ENCODE results near the gene BSND.

Gene BSND

DNA sequence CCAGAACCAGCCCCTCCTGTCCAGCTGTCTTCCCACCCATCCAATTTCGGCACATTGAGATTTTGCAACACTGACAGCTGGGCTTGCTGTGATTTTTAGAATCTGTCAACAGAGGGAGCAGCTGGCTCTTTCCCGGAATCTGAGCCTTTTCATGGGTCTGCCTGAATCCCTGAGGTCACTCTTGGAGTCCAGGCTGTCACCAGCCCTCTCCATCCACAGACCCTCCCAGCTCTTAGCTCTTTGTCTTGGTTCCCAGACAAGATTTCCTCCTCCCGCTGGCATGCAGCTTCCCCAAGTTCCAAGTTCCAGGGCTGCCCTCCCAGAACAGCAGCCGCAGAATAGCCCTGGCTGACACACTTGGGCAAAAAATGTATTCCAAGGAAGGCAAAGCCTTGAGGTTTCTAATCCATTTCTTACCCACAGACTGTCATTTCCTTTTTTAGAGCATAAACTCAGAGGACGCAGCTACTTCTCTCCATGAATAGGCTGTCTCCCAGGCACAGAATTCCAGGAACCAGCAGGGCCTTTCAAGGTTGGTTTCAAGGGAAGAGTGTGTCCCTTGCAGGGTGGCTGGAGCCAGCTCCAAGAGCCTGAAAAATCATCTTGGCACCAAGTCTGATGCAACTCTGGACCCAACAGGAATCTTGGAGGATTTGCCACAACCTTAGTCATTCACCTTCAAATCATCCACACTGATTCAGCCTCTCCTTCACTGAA is 25.4 kb upstream of the BSND start:
- no peak overlapping the region for H3K4me3 ChIP-seq (ENCODE audit: low read depth, low read length)
- DNase-seq (ENCODE audit: low read depth) = no peak
- TF ChIP-seq, protein P1, sequence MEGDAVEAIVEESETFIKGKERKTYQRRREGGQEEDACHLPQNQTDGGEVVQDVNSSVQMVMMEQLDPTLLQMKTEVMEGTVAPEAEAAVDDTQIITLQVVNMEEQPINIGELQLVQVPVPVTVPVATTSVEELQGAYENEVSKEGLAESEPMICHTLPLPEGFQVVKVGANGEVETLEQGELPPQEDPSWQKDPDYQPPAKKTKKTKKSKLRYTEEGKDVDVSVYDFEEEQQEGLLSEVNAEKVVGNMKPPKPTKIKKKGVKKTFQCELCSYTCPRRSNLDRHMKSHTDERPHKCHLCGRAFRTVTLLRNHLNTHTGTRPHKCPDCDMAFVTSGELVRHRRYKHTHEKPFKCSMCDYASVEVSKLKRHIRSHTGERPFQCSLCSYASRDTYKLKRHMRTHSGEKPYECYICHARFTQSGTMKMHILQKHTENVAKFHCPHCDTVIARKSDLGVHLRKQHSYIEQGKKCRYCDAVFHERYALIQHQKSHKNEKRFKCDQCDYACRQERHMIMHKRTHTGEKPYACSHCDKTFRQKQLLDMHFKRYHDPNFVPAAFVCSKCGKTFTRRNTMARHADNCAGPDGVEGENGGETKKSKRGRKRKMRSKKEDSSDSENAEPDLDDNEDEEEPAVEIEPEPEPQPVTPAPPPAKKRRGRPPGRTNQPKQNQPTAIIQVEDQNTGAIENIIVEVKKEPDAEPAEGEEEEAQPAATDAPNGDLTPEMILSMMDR (IDR thresholded peaks at IDR 0.05; ENCODE audit: low read depth, low read length, missing control alignments) = peak; percentile 64
- in situ Hi-C loops (cut with HindIII; ENCODE audit: low sequenced_read_pairs) = no loop called here

DNA sequence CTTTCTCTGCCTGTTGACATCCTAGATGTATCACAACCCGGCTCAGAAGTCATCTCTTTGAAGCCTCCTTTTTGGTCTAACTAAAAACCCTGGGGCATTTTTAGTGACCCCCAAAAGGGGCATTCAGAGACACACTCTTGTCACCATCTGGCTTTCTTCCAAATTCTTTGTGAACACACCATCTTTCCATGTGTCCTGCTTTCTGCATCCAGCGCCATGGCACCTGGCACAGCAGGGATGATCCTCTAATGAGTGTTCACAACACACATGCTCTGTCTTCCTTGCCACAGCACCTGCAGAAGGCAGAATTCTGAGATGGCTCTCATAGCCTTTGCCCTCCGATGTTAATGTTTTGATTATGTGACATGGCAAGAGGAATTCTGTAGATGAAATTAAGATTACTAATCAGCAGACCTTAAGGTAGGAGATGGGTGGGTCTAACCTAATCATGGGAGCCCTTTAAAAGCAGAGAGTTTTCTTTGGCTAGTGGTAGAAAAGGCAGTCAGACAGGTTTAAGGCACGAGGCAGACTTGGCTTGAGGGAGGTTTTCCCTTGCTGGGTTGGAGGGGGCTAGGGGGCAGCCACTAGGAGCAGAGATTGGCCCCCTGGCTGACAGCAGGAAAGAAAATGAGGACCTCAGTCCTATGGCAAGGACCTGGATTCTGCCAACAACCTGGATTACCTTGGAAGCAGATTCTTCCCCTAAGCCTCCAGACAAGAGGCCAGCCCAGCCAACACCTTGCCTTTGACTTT is 23.2 kb upstream of the BSND start:
- TF ChIP-seq, protein P1 (IDR thresholded peaks at IDR 0.05; ENCODE audit: low read depth, low read length, missing control alignments) = no peak
- no peak for DNase-seq (ENCODE audit: low read depth)
- in situ Hi-C loops (cut with HindIII; ENCODE audit: low sequenced_read_pairs) = no loop called here
- H3K4me3 ChIP-seq (ENCODE audit: low read depth, low read length) = no peak overlapping the region

DNA sequence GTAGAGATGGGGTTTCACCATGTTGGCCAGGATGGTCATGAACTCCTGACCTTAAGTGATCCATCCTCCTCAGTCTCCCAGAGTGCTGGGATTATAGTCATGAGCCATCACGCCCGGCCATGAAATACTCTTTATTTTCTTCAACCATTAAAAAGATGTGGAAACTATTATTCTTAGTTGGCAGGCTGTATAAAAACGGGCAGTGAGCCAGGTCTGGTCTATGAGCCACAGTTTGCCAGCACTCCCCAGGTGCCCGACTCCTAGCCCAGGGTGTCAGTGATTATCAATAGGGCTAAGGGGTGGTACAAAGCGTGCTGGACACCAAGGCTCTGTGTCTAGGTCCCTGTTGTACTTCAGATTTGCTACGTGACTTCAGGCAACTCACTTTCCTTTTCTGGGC is 22.0 kb upstream of the BSND start:
- in situ Hi-C loops (cut with HindIII; ENCODE audit: low sequenced_read_pairs) = no loop called here
- no peak for DNase-seq (ENCODE audit: low read depth)
- no peak overlapping the region for H3K4me3 ChIP-seq (ENCODE audit: low read depth, low read length)
- TF ChIP-seq, protein P1 (IDR thresholded peaks at IDR 0.05; ENCODE audit: low read depth, low read length, missing control alignments) = no peak

DNA sequence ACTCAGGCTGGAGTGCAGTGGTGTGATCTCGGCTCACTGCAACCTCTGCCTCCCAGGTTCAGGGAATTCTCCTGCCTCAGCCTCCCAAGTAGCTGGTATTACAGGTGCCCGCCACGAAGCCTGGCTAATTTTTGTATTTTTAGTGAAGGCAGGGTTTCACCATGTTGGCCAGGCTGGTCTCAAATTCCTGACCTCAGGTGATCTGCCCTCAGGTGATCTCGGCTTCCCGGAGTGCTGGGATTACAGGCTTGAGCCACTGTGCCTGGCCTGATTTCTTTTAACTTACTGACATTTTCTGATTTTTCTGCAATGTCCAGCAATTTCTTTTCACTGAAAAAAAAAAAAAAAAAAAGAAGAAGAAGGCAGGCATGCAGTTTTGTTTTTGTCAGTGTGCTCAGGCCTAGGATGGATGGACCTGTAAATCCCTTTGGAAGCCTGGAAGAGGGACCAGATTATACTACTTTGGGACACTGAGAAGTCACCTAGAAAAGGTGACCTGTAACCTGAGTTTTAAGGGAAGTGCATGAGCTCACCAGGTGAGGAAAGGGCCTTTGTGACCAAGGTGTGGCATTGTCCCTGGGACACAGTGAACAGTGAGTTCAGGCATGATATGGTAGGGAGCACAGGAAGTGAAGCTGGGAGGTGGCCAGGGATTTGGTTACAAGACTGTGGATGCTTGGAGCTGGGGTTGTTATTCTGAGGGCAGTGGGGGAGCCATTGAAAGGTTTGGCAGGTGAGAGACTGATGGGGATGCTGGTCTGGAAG is 21.0 kb upstream of the BSND start:
- in situ Hi-C loops (cut with HindIII; ENCODE audit: low sequenced_read_pairs) = no loop called here
- H3K4me3 ChIP-seq (ENCODE audit: low read depth, low read length) = no peak overlapping the region
- DNase-seq (ENCODE audit: low read depth) = no peak
- TF ChIP-seq, protein P1 (IDR thresholded peaks at IDR 0.05; ENCODE audit: low read depth, low read length, missing control alignments) = no peak

DNA sequence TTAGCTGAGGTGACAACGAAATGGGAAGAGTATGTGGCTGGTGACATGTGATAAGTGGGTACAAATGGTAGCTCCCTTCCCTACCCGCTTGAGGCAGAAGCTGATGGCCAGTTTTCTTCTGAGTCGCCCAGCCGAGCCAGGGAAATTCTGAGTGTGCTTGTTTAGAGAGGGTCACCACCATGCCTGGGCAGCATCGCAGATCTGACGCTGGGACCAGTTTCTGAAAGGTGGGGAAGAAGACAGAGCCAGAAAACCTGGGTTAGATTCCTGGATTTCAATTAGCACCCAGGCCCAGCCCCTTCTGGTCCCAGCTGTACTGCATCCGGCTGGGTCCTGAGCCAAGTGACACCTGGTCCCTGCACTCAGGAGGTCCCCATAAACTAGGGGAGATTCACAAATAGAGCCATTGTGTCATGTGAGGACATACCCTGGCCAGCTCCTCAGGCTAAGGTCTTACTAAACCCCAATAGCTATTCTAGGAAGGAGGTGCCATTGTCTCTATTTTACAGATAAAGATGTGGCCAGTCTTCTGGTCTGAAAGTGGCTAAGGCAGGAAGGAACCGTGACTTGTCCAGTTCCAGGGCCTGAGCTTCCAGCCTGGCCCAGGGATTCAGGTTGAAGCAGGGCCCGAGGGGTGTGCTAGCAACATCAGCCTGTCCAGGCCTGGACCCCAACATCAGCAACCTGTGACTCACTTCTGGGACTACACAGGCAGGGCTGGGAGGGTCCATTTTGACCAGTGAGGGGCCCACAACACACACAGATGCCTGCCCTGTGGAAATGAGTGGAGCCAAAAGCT is 20.0 kb upstream of the BSND start:
- in situ Hi-C loops (cut with HindIII; ENCODE audit: low sequenced_read_pairs) = no loop called here
- TF ChIP-seq, protein P1 (IDR thresholded peaks at IDR 0.05; ENCODE audit: low read depth, low read length, missing control alignments) = no peak
- DNase-seq (ENCODE audit: low read depth) = no peak
- H3K4me3 ChIP-seq (ENCODE audit: low read depth, low read length) = no peak overlapping the region
